ENCODE data around the gene RFC4. TPM values are rescaled to one million over a fixed set of nuclear protein-coding genes. Genes with fewer than 3 reads are reported as not detected.

The RFC4 gene
- total and polyA plus RNA-seq, 2 of the 4 experiments (the other 2 are of a cell fraction), result 19.5 to 27.9 TPM

DNA sequence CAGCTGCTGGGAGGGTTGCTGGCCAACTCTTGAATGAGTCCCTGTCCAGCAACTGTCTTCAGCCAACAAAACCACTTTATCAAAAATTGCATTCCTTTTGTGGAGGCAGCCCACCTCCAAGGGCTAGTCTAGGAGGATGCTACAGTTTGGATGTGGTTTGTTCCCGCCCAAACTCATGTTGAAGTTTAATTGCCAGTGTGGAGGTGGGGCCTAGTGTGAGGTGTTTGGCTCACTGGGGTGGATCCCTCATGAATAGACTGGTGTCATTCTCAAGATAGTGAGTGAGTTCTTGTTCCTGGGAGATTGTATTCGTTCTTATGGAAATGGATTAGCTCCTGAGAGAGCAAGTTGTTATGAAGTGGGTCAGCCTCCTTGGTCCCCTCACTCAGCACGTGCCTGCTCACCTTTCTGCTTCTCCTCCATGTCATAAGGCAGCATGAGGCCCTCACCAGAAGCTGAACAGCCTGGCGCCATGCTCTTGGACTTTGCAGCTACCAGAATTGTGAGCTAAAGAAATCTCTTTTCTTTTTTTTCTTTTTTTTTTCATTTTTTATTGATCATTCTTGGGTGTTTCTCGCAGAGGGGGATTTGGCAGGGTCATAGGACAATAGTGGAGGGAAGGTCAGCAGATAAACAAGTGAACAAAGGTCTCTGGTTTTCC, 4.2 kb upstream of the RFC4 start:
- in situ Hi-C loops (cut with MboI; ENCODE audit: low sequenced_read_pairs), result loop anchor here (25.0 kb wide), 1 partner anchor 823 kb away; no protein-coding TSS in a partner anchor
- ChIA-PET CTCF (no interaction called here), POLR2A (ENCODE audit: unreplicated experiment) (no interaction called here)
- H3K4me2 ChIP-seq (ENCODE audit: low read depth, low read length), result no peak overlapping the region
- no peak overlapping the region for H4K5ac ChIP-seq (ENCODE audit: low read depth, low read length)
- H3K14ac ChIP-seq (replicated peaks; ENCODE audit: low read depth, low read length), result no peak overlapping the region
- no peaks in the 10 kb centered on the region for H3K36me3 ChIP-seq (ENCODE audit: control insufficient read depth, insufficient read depth, low read length)
- no TSS peak for BruUV-seq (replicated peaks)
- no peak overlapping the region for H2BK20ac ChIP-seq (ENCODE audit: low read depth, low read length)
- H3K4me1 ChIP-seq (ENCODE audit: control insufficient read depth, insufficient read depth, low read length), result peaks cover 1% of the 10 kb centered on the region; the same call in 1 of the 2 replicates
- H4K8ac ChIP-seq (ENCODE audit: low read depth in 2 of 2, low read length in 2 of 2), result no peak overlapping the region
- ATAC-seq (ENCODE audit: low read depth) (no peak), DNase-seq (no peak)
- H3K9me1 ChIP-seq (ENCODE audit: insufficient read depth, low read length), result 0 out of 2 replicates have a peak, but pooled peaks cover 4% of the 10 kb centered on the region
- H3K27me3 ChIP-seq (ENCODE audit: control insufficient read depth, insufficient read depth, low read length), result no peaks in the 10 kb centered on the region
- no peak overlapping the region for H3K18ac ChIP-seq (ENCODE audit: low read depth, low read length)
- TF ChIP-seq RCOR1 (IDR thresholded peaks at IDR 0.05; ENCODE audit: insufficient replicate concordance, low read length) (no peak), SMC3 (IDR thresholded peaks at IDR 0.05; ENCODE audit: low read depth, low read length) (no peak), MAZ (IDR thresholded peaks at IDR 0.05; ENCODE audit: borderline replicate concordance, low read depth, low read length) (no peak), RFX5 (IDR thresholded peaks at IDR 0.05; ENCODE audit: low read depth, low read length) (no peak), FOS (IDR thresholded peaks at IDR 0.05; ENCODE audit: low read depth, low read length) (no peak), RAD21 (IDR thresholded peaks at IDR 0.05; ENCODE audit: low read length) (no peak), MAFK (IDR thresholded peaks at IDR 0.05; ENCODE audit: low read depth, low read length) (no peak), POLR2A (IDR thresholded peaks at IDR 0.05; ENCODE audit: low read depth, low read length) (no peak), CHD1 (IDR thresholded peaks at IDR 0.05; ENCODE audit: low read depth, low read length) (no peak), NFE2L2 (IDR thresholded peaks at IDR 0.05; ENCODE audit: low read depth, low read length) (no peak), MXI1 (IDR thresholded peaks at IDR 0.05; ENCODE audit: borderline replicate concordance, low read depth, low read length) (no peak), BHLHE40 (IDR thresholded peaks at IDR 0.05; ENCODE audit: low read depth, low read length) (no peak), CEBPB (IDR thresholded peaks at IDR 0.05; ENCODE audit: low read depth, low read length) (no peak)
- TF ChIP-seq, protein P1, sequence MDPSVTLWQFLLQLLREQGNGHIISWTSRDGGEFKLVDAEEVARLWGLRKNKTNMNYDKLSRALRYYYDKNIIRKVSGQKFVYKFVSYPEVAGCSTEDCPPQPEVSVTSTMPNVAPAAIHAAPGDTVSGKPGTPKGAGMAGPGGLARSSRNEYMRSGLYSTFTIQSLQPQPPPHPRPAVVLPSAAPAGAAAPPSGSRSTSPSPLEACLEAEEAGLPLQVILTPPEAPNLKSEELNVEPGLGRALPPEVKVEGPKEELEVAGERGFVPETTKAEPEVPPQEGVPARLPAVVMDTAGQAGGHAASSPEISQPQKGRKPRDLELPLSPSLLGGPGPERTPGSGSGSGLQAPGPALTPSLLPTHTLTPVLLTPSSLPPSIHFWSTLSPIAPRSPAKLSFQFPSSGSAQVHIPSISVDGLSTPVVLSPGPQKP (IDR thresholded peaks at IDR 0.05; ENCODE audit: borderline replicate concordance, low read depth, low read length), result no peak
- TF ChIP-seq, protein P2, sequence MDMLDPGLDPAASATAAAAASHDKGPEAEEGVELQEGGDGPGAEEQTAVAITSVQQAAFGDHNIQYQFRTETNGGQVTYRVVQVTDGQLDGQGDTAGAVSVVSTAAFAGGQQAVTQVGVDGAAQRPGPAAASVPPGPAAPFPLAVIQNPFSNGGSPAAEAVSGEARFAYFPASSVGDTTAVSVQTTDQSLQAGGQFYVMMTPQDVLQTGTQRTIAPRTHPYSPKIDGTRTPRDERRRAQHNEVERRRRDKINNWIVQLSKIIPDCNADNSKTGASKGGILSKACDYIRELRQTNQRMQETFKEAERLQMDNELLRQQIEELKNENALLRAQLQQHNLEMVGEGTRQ (IDR thresholded peaks at IDR 0.05; ENCODE audit: low read depth, low read length), result no peak
- TF ChIP-seq, protein P3, sequence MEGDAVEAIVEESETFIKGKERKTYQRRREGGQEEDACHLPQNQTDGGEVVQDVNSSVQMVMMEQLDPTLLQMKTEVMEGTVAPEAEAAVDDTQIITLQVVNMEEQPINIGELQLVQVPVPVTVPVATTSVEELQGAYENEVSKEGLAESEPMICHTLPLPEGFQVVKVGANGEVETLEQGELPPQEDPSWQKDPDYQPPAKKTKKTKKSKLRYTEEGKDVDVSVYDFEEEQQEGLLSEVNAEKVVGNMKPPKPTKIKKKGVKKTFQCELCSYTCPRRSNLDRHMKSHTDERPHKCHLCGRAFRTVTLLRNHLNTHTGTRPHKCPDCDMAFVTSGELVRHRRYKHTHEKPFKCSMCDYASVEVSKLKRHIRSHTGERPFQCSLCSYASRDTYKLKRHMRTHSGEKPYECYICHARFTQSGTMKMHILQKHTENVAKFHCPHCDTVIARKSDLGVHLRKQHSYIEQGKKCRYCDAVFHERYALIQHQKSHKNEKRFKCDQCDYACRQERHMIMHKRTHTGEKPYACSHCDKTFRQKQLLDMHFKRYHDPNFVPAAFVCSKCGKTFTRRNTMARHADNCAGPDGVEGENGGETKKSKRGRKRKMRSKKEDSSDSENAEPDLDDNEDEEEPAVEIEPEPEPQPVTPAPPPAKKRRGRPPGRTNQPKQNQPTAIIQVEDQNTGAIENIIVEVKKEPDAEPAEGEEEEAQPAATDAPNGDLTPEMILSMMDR (conservative IDR thresholded peaks at IDR 0.05; ENCODE audit: low read depth, low read length), result no peak
- no peaks in the 10 kb centered on the region for H4K20me1 ChIP-seq (ENCODE audit: insufficient read depth, low read length)
- intact Hi-C loops (cut with micrococcal nuclease), result loop anchor here (10.0 kb wide), 1 partner anchor 526 kb away; no protein-coding TSS in a partner anchor
- H3K23ac ChIP-seq (ENCODE audit: low read depth, low read length), result no peak overlapping the region
- H2AFZ ChIP-seq (replicated peaks; ENCODE audit: low read length, poor library complexity), result no peak overlapping the region
- no peak overlapping the region for H2AK9ac ChIP-seq (replicated peaks; ENCODE audit: low read depth, low read length, poor library complexity)
- no peak overlapping the region for H3K4me3 ChIP-seq (ENCODE audit: insufficient read depth, low read depth, low read length)
- no peak overlapping the region for H3K27ac ChIP-seq (ENCODE audit: insufficient read depth, low read length)
- H3K9ac ChIP-seq (ENCODE audit: low read depth, low read length), result no peak overlapping the region
- no peak overlapping the region for H2AK5ac ChIP-seq (ENCODE audit: low read depth, low read length)
- no peak overlapping the region for H2BK5ac ChIP-seq (ENCODE audit: low read depth, low read length, poor library complexity, severe bottlenecking)
- WGBS, 2 experiments (ENCODE audit: extremely low coverage in 2 of 2, insufficient read length in 1 of 2), result no CpG with 5 or more reads among the region's 5 CpGs
- no peak overlapping the region for H3K4ac ChIP-seq (ENCODE audit: low read depth, low read length)
- dilution Hi-C loops (cut with HindIII; ENCODE audit: low sequenced_read_pairs, unreplicated experiment), result no loop called here
- H4K91ac ChIP-seq (ENCODE audit: insufficient read depth, low read depth, low read length), result no peak overlapping the region
- H3K56ac ChIP-seq (ENCODE audit: extremely low read depth, insufficient read depth, low read length), result no peak overlapping the region
- H2BK15ac ChIP-seq (ENCODE audit: low read depth, low read length), result no peak overlapping the region
- H3K9me3 ChIP-seq (ENCODE audit: control insufficient read depth, insufficient read depth, low read length), result no peaks in the 10 kb centered on the region
- H2BK120ac ChIP-seq (ENCODE audit: low read depth, low read length), result no peak overlapping the region
- peaks cover 6 to 15% of the 10 kb centered on the region in 2 experiments; a peak in 3 of 4 replicates for H3K79me1 ChIP-seq (ENCODE audit: low read depth in 1 of 2, low read length in 2 of 2)
